ENCODE data around the gene ATRNL1.
"Not testable (repeated sequence)": the region's sequence is repeated elsewhere in the genome, so short reads cannot be mapped to it uniquely, and the experiment has no call there.

ATRNL1 gene

GRCh38 chr10:115209133-115209532, 116.0 kb downstream of the ATRNL1 start:
- no peak for DNase-seq (ENCODE audit: low read depth)

GRCh38 chr10:115214829-115215228, 121.7 kb downstream of the ATRNL1 start:
- no peak for DNase-seq (ENCODE audit: low read depth)

- no peak for DNase-seq (ENCODE audit: low read depth)
Measured at GRCh38 chr10:115219203-115219602, 126.0 kb downstream of the ATRNL1 start.

- no peak for DNase-seq (ENCODE audit: low read depth)
Measured at GRCh38 chr10:115222039-115222438, 128.9 kb downstream of the ATRNL1 start.

GRCh38 chr10:115239761-115240160, 146.6 kb downstream of the ATRNL1 start:
- no peak for DNase-seq (ENCODE audit: low read depth)

- DNase-seq (ENCODE audit: low read depth) = no peak
Measured at GRCh38 chr10:115250784-115251183, 157.6 kb downstream of the ATRNL1 start.

GRCh38 chr10:115253765-115254164, 160.6 kb downstream of the ATRNL1 start:
- DNase-seq (ENCODE audit: low read depth) = not testable (repeated sequence)

GRCh38 chr10:115272482-115272881, 179.3 kb downstream of the ATRNL1 start:
- DNase-seq (ENCODE audit: low read depth) = no peak

GRCh38 chr10:115278294-115278693, 185.1 kb downstream of the ATRNL1 start:
- no peak for DNase-seq (ENCODE audit: low read depth)

- DNase-seq (ENCODE audit: low read depth) = no peak
Measured at GRCh38 chr10:115295213-115295805, 202.1 kb downstream of the ATRNL1 start.

- DNase-seq (ENCODE audit: low read depth) = no peak
Measured at GRCh38 chr10:115300080-115300479, 206.9 kb downstream of the ATRNL1 start.

- not testable (repeated sequence) for DNase-seq (ENCODE audit: low read depth)
Measured at GRCh38 chr10:115319669-115320068, 226.5 kb downstream of the ATRNL1 start.

GRCh38 chr10:115321360-115321759, 228.2 kb downstream of the ATRNL1 start:
- DNase-seq (ENCODE audit: low read depth) = no peak

- no peak for DNase-seq (ENCODE audit: low read depth)
Measured at GRCh38 chr10:115328331-115328730, 235.2 kb downstream of the ATRNL1 start.

- DNase-seq (ENCODE audit: low read depth) = no peak
Measured at GRCh38 chr10:115335366-115335765, 242.2 kb downstream of the ATRNL1 start.

GRCh38 chr10:115355162-115355760, 262.1 kb downstream of the ATRNL1 start:
- peak; percentile 68 for DNase-seq (ENCODE audit: low read depth)

- DNase-seq (ENCODE audit: low read depth) = not testable (repeated sequence)
Measured at GRCh38 chr10:115367920-115368319, 274.8 kb downstream of the ATRNL1 start.

- no peak for DNase-seq (ENCODE audit: low read depth)
Measured at GRCh38 chr10:115379064-115379463, 285.9 kb downstream of the ATRNL1 start.

- no peak for DNase-seq (ENCODE audit: low read depth)
Measured at GRCh38 chr10:115384665-115385064, 291.5 kb downstream of the ATRNL1 start.

GRCh38 chr10:115390607-115391006, 297.4 kb downstream of the ATRNL1 start:
- DNase-seq (ENCODE audit: low read depth) = no peak

- DNase-seq (ENCODE audit: low read depth) = no peak
Measured at GRCh38 chr10:115398026-115398425, 304.9 kb downstream of the ATRNL1 start.

GRCh38 chr10:115402699-115403098, 309.5 kb downstream of the ATRNL1 start:
- DNase-seq (ENCODE audit: low read depth) = peak; percentile 59

- not testable (repeated sequence) for DNase-seq (ENCODE audit: low read depth)
Measured at GRCh38 chr10:115405838-115406237, 312.7 kb downstream of the ATRNL1 start.

- DNase-seq (ENCODE audit: low read depth) = no peak
Measured at GRCh38 chr10:115409347-115409746, 316.2 kb downstream of the ATRNL1 start.

All from amniotic epithelial cell (primary cell).